Measurements from ENCODE around the gene MYZAP. TPM values are rescaled to one million over a fixed set of nuclear protein-coding genes. Genes with fewer than 3 reads are reported as not detected.

MYZAP gene
- total RNA-seq, 1 donor from 2014 or later, result 934 TPM

GRCh38 chr15:57556040-57556439 lies 35.7 kb upstream of the MYZAP start:
- H3K9me3 ChIP-seq (replicated peaks), result no peaks in the 10 kb centered on the region
- no peak overlapping the region for H3K27ac ChIP-seq (replicated peaks)

DNA sequence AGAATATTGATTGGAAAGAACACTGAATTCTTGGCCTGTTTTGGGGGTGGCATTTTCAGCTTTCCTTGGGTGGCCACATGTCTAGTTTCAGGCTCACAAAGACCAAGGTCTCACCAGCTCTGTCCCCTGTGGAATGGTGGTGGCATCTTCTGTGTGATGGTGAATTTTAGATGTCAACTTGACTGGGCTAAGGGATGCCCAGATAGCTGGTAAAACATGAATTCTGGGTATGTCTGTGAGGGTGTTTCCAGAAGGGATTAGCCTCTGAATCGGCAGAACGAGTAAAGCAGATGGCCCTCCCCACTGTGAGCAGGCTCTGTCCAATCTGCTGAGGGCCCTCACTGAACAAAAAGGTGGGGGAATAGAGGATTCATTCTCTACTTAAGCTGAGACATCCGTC lies 34.4 kb upstream of the MYZAP start:
- peaks cover 57% of the 10 kb centered on the region for H3K4me1 ChIP-seq
- H3K27me3 ChIP-seq (ENCODE audit: low read depth), result no peaks in the 10 kb centered on the region
- TF ChIP-seq, protein P1, sequence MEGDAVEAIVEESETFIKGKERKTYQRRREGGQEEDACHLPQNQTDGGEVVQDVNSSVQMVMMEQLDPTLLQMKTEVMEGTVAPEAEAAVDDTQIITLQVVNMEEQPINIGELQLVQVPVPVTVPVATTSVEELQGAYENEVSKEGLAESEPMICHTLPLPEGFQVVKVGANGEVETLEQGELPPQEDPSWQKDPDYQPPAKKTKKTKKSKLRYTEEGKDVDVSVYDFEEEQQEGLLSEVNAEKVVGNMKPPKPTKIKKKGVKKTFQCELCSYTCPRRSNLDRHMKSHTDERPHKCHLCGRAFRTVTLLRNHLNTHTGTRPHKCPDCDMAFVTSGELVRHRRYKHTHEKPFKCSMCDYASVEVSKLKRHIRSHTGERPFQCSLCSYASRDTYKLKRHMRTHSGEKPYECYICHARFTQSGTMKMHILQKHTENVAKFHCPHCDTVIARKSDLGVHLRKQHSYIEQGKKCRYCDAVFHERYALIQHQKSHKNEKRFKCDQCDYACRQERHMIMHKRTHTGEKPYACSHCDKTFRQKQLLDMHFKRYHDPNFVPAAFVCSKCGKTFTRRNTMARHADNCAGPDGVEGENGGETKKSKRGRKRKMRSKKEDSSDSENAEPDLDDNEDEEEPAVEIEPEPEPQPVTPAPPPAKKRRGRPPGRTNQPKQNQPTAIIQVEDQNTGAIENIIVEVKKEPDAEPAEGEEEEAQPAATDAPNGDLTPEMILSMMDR (IDR thresholded peaks at IDR 0.05; ENCODE audit: borderline replicate concordance), result no peak
- no peak overlapping the region for H3K4me3 ChIP-seq
- no peak overlapping the region for H3K27ac ChIP-seq (replicated peaks)
- H3K36me3 ChIP-seq, result no peaks in the 10 kb centered on the region
- intact Hi-C loops (cut with micrococcal nuclease), result no loop called here
- H3K9me3 ChIP-seq (replicated peaks), result no peaks in the 10 kb centered on the region
- no peak for DNase-seq

More at GRCh38 chr15:57556040-57556439, 35.7 kb upstream of the MYZAP start:
- Histone ChIP-seq H3K4me3 (no peak overlapping the region), H3K27me3 (ENCODE audit: low read depth) (no peaks in the 10 kb centered on the region), H3K36me3 (no peaks in the 10 kb centered on the region), H3K4me1 (peaks cover 57% of the 10 kb centered on the region)
- TF ChIP-seq, protein P1 (IDR thresholded peaks at IDR 0.05; ENCODE audit: borderline replicate concordance), result no peak
- intact Hi-C loops (cut with micrococcal nuclease), result no loop called here
- no peak for DNase-seq

DNA sequence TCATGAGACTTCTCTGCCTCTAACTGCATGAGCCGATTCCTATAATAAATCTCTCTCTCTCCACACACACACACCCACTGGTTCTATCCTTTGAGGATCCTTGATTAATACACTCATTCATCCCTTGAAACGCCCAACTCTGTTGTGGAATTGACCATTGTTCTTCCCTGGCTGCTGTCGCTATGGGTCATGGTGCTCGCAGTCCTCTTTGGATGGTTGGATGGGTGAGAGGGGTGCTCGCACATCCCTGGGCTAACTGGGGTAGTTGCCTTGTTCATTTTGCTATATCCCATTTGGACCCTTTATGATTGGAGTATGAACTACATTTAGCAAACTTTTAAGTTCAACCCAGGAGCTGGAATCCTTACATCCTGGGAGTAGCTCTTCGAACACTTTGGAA lies 33.9 kb upstream of the MYZAP start:
- no peaks in the 10 kb centered on the region for H3K36me3 ChIP-seq
- H3K4me3 ChIP-seq, result no peak overlapping the region
- DNase-seq, result no peak
- no peaks in the 10 kb centered on the region for H3K9me3 ChIP-seq (replicated peaks)
- intact Hi-C loops (cut with micrococcal nuclease), result no loop called here
- H3K27me3 ChIP-seq (ENCODE audit: low read depth), result no peaks in the 10 kb centered on the region
- H3K4me1 ChIP-seq, result peaks cover 57% of the 10 kb centered on the region
- TF ChIP-seq, protein P1 (IDR thresholded peaks at IDR 0.05; ENCODE audit: borderline replicate concordance), result no peak
- H3K27ac ChIP-seq (replicated peaks), result no peak overlapping the region

GRCh38 chr15:57559875-57560274 lies 31.8 kb upstream of the MYZAP start:
- intact Hi-C loops (cut with micrococcal nuclease), result no loop called here
- H3K27me3 ChIP-seq (ENCODE audit: low read depth), result no peaks in the 10 kb centered on the region
- DNase-seq, result peak; percentile 71
- TF ChIP-seq, protein P1 (IDR thresholded peaks at IDR 0.05; ENCODE audit: borderline replicate concordance), result peak; percentile 90
- H3K4me3 ChIP-seq, result no peak overlapping the region
- H3K27ac ChIP-seq (replicated peaks), result peak overlapping the region; percentile 47
- no peaks in the 10 kb centered on the region for H3K36me3 ChIP-seq
- peaks cover 42% of the 10 kb centered on the region for H3K4me1 ChIP-seq
- no peaks in the 10 kb centered on the region for H3K9me3 ChIP-seq (replicated peaks)

DNA sequence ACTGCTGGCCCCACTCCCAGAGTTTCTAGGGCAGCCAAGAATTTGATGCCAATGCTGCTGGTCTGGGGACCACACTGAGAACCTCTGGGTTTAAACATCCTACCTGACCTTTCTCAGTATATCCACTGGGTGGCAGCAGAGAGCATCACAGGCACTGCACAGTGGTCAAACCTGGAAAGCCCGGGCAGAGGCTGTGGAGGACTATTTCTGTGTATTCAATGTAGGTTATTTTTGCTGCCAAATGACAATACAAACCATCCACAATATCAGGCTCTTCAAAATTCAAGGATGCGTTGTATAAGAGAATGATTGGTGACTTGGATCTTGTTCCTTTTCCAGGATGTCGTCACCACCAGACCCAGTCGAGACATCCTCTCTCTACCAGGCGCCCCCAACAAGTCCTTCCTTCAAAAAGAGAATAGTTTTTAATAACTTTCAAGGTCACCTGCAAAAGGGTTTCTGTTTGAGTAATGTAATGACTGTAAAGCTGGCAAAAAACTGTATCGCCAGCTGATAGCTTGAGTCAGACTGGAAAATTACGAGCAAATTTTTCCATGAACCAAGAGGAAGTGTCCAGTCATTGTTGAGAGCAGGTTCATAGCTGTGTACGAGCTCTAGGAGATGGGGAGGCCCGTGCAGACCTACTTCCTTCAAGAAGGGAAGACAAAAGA lies 30.5 kb upstream of the MYZAP start:
- H3K4me3 ChIP-seq, result peak overlapping the region; percentile 19
- TF ChIP-seq, protein P1 (IDR thresholded peaks at IDR 0.05; ENCODE audit: borderline replicate concordance), result peak; percentile 95

More for the DNA sequence above, 30.5 kb upstream of the MYZAP start:
- H3K4me1 ChIP-seq, result peaks cover 46% of the 10 kb centered on the region
- peak; percentile 52 for DNase-seq
- H3K27ac ChIP-seq (replicated peaks), result peak overlapping the region; percentile 71
- H3K9me3 ChIP-seq (replicated peaks), result no peaks in the 10 kb centered on the region
- intact Hi-C loops (cut with micrococcal nuclease), result no loop called here
- no peaks in the 10 kb centered on the region for H3K27me3 ChIP-seq (ENCODE audit: low read depth)
- no peaks in the 10 kb centered on the region for H3K36me3 ChIP-seq
